ENCODE results near the gene DMAC2. TPM values are rescaled to one million over a fixed set of nuclear protein-coding genes. Genes with fewer than 3 reads are reported as not detected.

DMAC2 gene
- total and polyA plus RNA-seq, 2 donors (not counting 3 experiments of a cell fraction or from before 2014, with no cell fraction given), result 65.4 to 137 TPM

- Histone ChIP-seq H3K4me3 (replicated peaks in 1 of 3; ENCODE audit: insufficient read depth in 1 of 3, low read depth in 1 of 3, low read length in 3 of 3) (no peak overlapping the region), H4K20me1 (replicated peaks; ENCODE audit: control insufficient read depth, extremely low read depth, insufficient read depth, low read length) (no peaks in the 10 kb centered on the region), H3K9me3 (replicated peaks; ENCODE audit: control insufficient read depth, insufficient read depth, low read length) (no peaks in the 10 kb centered on the region), H3K4me2 (ENCODE audit: insufficient read depth, low read length) (no peak overlapping the region), H3K79me2 (ENCODE audit: control insufficient read depth, insufficient read depth, low read length) (peaks cover 5% of the 10 kb centered on the region), H3K9me1 (replicated peaks; ENCODE audit: control insufficient read depth, extremely low read depth, insufficient read depth, low read length) (no peaks in the 10 kb centered on the region), H2AFZ (ENCODE audit: low read depth, low read length) (no peak overlapping the region), H3K27me3 (ENCODE audit: control insufficient read depth in 2 of 2, insufficient read depth in 2 of 2, low read length in 2 of 2) (no peaks in the 10 kb centered on the region), H3K9ac (replicated peaks; ENCODE audit: extremely low read depth, insufficient read depth, low read length) (no peak overlapping the region), H3K36me3 (ENCODE audit: control insufficient read depth in 2 of 2, extremely low read depth in 1 of 2, insufficient read depth in 2 of 2, low read length in 2 of 2) (peaks cover 0 to 29% of the 10 kb centered on the region in 2 experiments), H3K27ac (ENCODE audit: insufficient read depth, low read depth, low read length) (no peak overlapping the region), H3K4me1 (ENCODE audit: control insufficient read depth, extremely low read depth, insufficient read depth, low read length) (peaks cover 25% of the 10 kb centered on the region)
- POLR2A ChIA-PET, result no interaction called here
- intact Hi-C loops (cut with micrococcal nuclease), result loop anchor here (2.0 kb wide), 1 partner anchor 61 kb away; the partner anchor contains the start of gene B9D2
- dilution Hi-C loops (cut with MboI; ENCODE audit: extremely low pct_ligation_motif_present, low sequenced_read_pairs), result no loop called here
- no TSS peak for BruUV-seq (replicated peaks)
- TF ChIP-seq POLR2AphosphoS5 (IDR thresholded peaks at IDR 0.05; ENCODE audit: insufficient read depth, low read depth, low read length) (no peak), JUN (IDR thresholded peaks at IDR 0.05; ENCODE audit: borderline replicate concordance, insufficient read depth, insufficient read length, low read depth) (no peak), MYC (IDR thresholded peaks at IDR 0.05; ENCODE audit: low read depth, low read length) (no peak), GATA2 (IDR thresholded peaks at IDR 0.05; ENCODE audit: insufficient read depth, insufficient read length, low read depth, low read length) (no peak), CTCF (IDR thresholded peaks at IDR 0.05; ENCODE audit: extremely low read depth in 1 of 2, insufficient read depth in 1 of 2, low read depth in 1 of 2, low read length in 2 of 2) (no peak), MAX (IDR thresholded peaks at IDR 0.05; ENCODE audit: insufficient read depth, insufficient read length) (no peak), POLR2A (IDR thresholded peaks at IDR 0.05; ENCODE audit: low read depth, low read length) (no peak), EZH2 (IDR thresholded peaks at IDR 0.05; ENCODE audit: borderline replicate concordance, low read depth, low read length, severe bottlenecking) (no peak), FOS (IDR thresholded peaks at IDR 0.05; ENCODE audit: borderline replicate concordance, insufficient read depth, low read length) (no peak)
- FAIRE-seq (no peak), DNase-seq (ENCODE audit: low read depth, low spot score) (no peak)
- CTCF ChIA-PET, result no interaction called here
Observed at GRCh38 chr19:41425174-41426115, 14.3 kb downstream of the DMAC2 start.

Data from endothelial cell of umbilical vein (primary cell).